Caco-2 (cell line): Measurements from ENCODE around the gene MAP1LC3A. TPM values are rescaled to one million over a fixed set of nuclear protein-coding genes. Genes with fewer than 3 reads are reported as not detected.

Experiments
- BruUV-seq: library from RNA; stranded (reverse); fragments of 400-500 nt; replicated peaks from 2 replicates; lab custom pipeline; 2021; lab: Mats Ljungman, UMichigan
- CTCF ChIA-PET: fragments of 300-600 bp; sonication (Branson Sonifier 250); formaldehyde crosslinking; loops from one replicate; lab custom pipeline; 2022; ENCODE audit warnings: antibody characterized with exemption; lab: Charles Lee
- POLR2A ChIA-PET: fragments of 300-600 bp; sonication (Branson Sonifier 250); formaldehyde crosslinking; loops from one replicate; lab custom pipeline; 2022; ENCODE audit warnings: antibody characterized with exemption; lab: Charles Lee
- DNase-seq, 2 experiments: peaks; one replicate each; pipeline versions ENCODE4 v3.0.0 to v3.0.0-alpha.2; 2020 to 2022
- H3K27me3 ChIP-seq: replicated peaks from 2 replicates; pipeline ENCODE4 v1.6.0; 2011; ENCODE audit warnings: low read length; ENCODE audit not compliant: control insufficient read depth, insufficient read depth
- H3K36me3 ChIP-seq: 2 replicates; pipeline ENCODE4 v1.5.1; 2011; ENCODE audit warnings: low read length; ENCODE audit not compliant: control insufficient read depth, insufficient read depth
- H3K4me1 ChIP-seq: fragments of 250-450 bp; sonication (Bioruptor Pico); 2 replicates; pipeline ENCODE4 v1.5.1; 2020; ENCODE audit warnings: mild to moderate bottlenecking
- H3K4me3 ChIP-seq: 2 replicates; pipeline ENCODE4 v1.5.1; 2011; ENCODE audit warnings: low read depth, mild to moderate bottlenecking, control low read depth, low read length
- H3K9me3 ChIP-seq: fragments of 250-450 bp; sonication (Bioruptor Pico); 2 replicates; pipeline ENCODE4 v1.5.1; 2020; ENCODE audit warnings: mild to moderate bottlenecking, moderate library complexity
- H3K27ac Mint-ChIP-seq: one replicate; pipeline ENCODE4 v1.8.0; 2022; ENCODE audit warnings: mixed read lengths; ENCODE audit not compliant: unreplicated experiment
- H3K27me3 Mint-ChIP-seq: one replicate; pipeline ENCODE4 v1.8.0; 2022; ENCODE audit warnings: mixed read lengths; ENCODE audit not compliant: insufficient read depth, unreplicated experiment
- H3K36me3 Mint-ChIP-seq: one replicate; pipeline ENCODE4 v1.8.0; 2022; ENCODE audit warnings: mild to moderate bottlenecking, mixed read lengths; ENCODE audit not compliant: insufficient read depth, unreplicated experiment
- H3K4me1 Mint-ChIP-seq: one replicate; pipeline ENCODE4 v1.8.0; 2022; ENCODE audit warnings: low read depth, mixed read lengths; ENCODE audit not compliant: unreplicated experiment
- H3K4me3 Mint-ChIP-seq: one replicate; pipeline ENCODE4 v1.8.0; 2022; ENCODE audit warnings: mild to moderate bottlenecking, moderate library complexity, mixed read lengths; ENCODE audit not compliant: unreplicated experiment
- H3K9me3 Mint-ChIP-seq: one replicate; pipeline ENCODE4 v1.8.0; 2022; ENCODE audit warnings: mixed read lengths; ENCODE audit not compliant: unreplicated experiment
- CTCF ChIP-seq, 2 experiments: fragments of 200-600 bp in 1 of 2; IDR thresholded peaks; 1 replicate in 1 of 2; 2 replicates in 1 of 2; pipeline versions ENCODE4 v1.5.1 to v1.8.0; 2011 to 2022; ENCODE audit warnings: antibody characterized with exemption in 1 of 2, control low read depth in 1 of 2, inconsistent platforms in 1 of 2, low read depth in 1 of 2, low read length in 1 of 2, mild to moderate bottlenecking in 1 of 2, moderate library complexity in 1 of 2; ENCODE audit not compliant: insufficient read depth in 1 of 2, severe bottlenecking in 1 of 2, unreplicated experiment in 1 of 2
- intact Hi-C: fragments of 100-400 bp; cut with micrococcal nuclease; formaldehyde crosslinking; loops from one replicate; pipeline ENCODE4 v1.10.0; 2022; ENCODE audit not compliant: unreplicated experiment
- total RNA-seq: library from RNA; stranded (reverse); gene quantifications from 2 replicates; pipeline ENCODE4 v1.2.3, GENCODE V29; 2022

The MAP1LC3A gene
- total RNA-seq, 1 experiment from 2014 or later = 0.88 TPM

GRCh38 chr20:34567892-34568865 is 9.7 kb downstream of the MAP1LC3A start:
- no peaks in the 10 kb centered on the region for H3K27me3 ChIP-seq
- peak in 1 of 2 experiments; percentile 35 for DNase-seq
- no peaks in the 10 kb centered on the region for H3K9me3 ChIP-seq
- H3K36me3 ChIP-seq = 0 out of 2 replicates have a peak, but pooled peaks cover 2% of the 10 kb centered on the region
- H3K36me3 Mint-ChIP-seq = no peaks in the 10 kb centered on the region
- intact Hi-C loops = no loop called here
- BruUV-seq = no TSS peak
- no peaks in the 10 kb centered on the region for H3K4me1 ChIP-seq
- H3K9me3 Mint-ChIP-seq = no peaks in the 10 kb centered on the region
- ChIA-PET CTCF (no interaction called here), POLR2A (no interaction called here)
- no peak overlapping the region for H3K27ac Mint-ChIP-seq
- no peak overlapping the region for H3K4me3 Mint-ChIP-seq
- no peaks in the 10 kb centered on the region for H3K27me3 Mint-ChIP-seq
- no peak for TF ChIP-seq CTCF (IDR thresholded peaks at IDR 0.05; ENCODE audit: insufficient read depth in 1 of 2, low read depth in 1 of 2, low read length in 1 of 2, severe bottlenecking in 1 of 2, unreplicated experiment in 1 of 2)
- no peaks in the 10 kb centered on the region for H3K4me1 Mint-ChIP-seq
- no peak overlapping the region for H3K4me3 ChIP-seq

GRCh38 chr20:34569598-34569997 is 11.1 kb downstream of the MAP1LC3A start:
- Histone ChIP-seq H3K4me1 (no peaks in the 10 kb centered on the region), H3K27me3 (no peaks in the 10 kb centered on the region), H3K9me3 (no peaks in the 10 kb centered on the region), H3K4me3 (no peak overlapping the region), H3K36me3 (0 out of 2 replicates have a peak, but pooled peaks cover 2% of the 10 kb centered on the region)
- no peaks in the 10 kb centered on the region for H3K27me3 Mint-ChIP-seq
- no peak overlapping the region for H3K27ac Mint-ChIP-seq
- ChIA-PET POLR2A (no interaction called here), CTCF (interaction anchor here (0.6 to 0.9 kb wide), 3 partner anchors 31 to 576 kb away, joined by 3 to 4 read pairs (median 3); no protein-coding TSS in a partner anchor)
- no peaks in the 10 kb centered on the region for H3K9me3 Mint-ChIP-seq
- H3K4me1 Mint-ChIP-seq = no peaks in the 10 kb centered on the region
- peak in 1 of 2 experiments; percentile 17 for DNase-seq
- intact Hi-C loops = no loop called here
- no TSS peak for BruUV-seq
- peaks cover 3% of the 10 kb centered on the region for H3K36me3 Mint-ChIP-seq
- TF ChIP-seq CTCF (IDR thresholded peaks at IDR 0.05; ENCODE audit: insufficient read depth in 1 of 2, low read depth in 1 of 2, low read length in 1 of 2, severe bottlenecking in 1 of 2, unreplicated experiment in 1 of 2) = no peak
- H3K4me3 Mint-ChIP-seq = no peak overlapping the region

- Mint-ChIP-seq H3K4me1 (no peaks in the 10 kb centered on the region), H3K9me3 (no peaks in the 10 kb centered on the region), H3K4me3 (no peak overlapping the region), H3K36me3 (peaks cover 8% of the 10 kb centered on the region), H3K27ac (no peak overlapping the region), H3K27me3 (no peaks in the 10 kb centered on the region)
- H3K9me3 ChIP-seq = no peaks in the 10 kb centered on the region
- TF ChIP-seq CTCF (IDR thresholded peaks at IDR 0.05; ENCODE audit: insufficient read depth in 1 of 2, low read depth in 1 of 2, low read length in 1 of 2, severe bottlenecking in 1 of 2, unreplicated experiment in 1 of 2) = no peak
- ChIA-PET POLR2A (no interaction called here), CTCF (no interaction called here)
- no TSS peak for BruUV-seq
- intact Hi-C loops = no loop called here
- H3K36me3 ChIP-seq = 0 out of 2 replicates have a peak, but pooled peaks cover 2% of the 10 kb centered on the region
- no peak for DNase-seq
- H3K4me3 ChIP-seq = no peak overlapping the region
- no peaks in the 10 kb centered on the region for H3K27me3 ChIP-seq
- no peaks in the 10 kb centered on the region for H3K4me1 ChIP-seq
Measured at GRCh38 chr20:34570859-34571306, 12.4 kb downstream of the MAP1LC3A start.
